Astrocyte (in vitro differentiated cells and primary cell): ENCODE results near the gene TRAF3IP1.

Experiments
- CTCF ChIP-seq: IDR thresholded peaks from 2 replicates; pipeline ENCODE4 v1.5.1; 2011; ENCODE audit warnings: low read depth, mild to moderate bottlenecking, inconsistent platforms, low read length, moderate library complexity; ENCODE audit not compliant: insufficient read depth
- EZH2 ChIP-seq: IDR thresholded peaks from 2 replicates; pipeline ENCODE4 v1.6.1; 2012; ENCODE audit warnings: mild to moderate bottlenecking, low read length, inconsistent platforms; ENCODE audit not compliant: insufficient read depth

- TF ChIP-seq CTCF (no peak), EZH2 (no peak)
Observed at GRCh38 chr2:238388794-238389193, 68.5 kb downstream of the TRAF3IP1 start.
